Stimulated activated CD4-positive, alpha-beta T cell treated with anti-CD3 and anti-CD28 coated beads, TNF-alpha, amount 100 ng/mL, for 24 hours (primary cell): Measurements from ENCODE around the gene TRIM73.
"Not testable (repeated sequence)": the region's sequence is repeated elsewhere in the genome, so short reads cannot be mapped to it uniquely, and the experiment has no call there.

Experiments used
- DNase-seq, 3 experiments: peaks; one replicate each; pipeline ENCODE4 v3.0.0-alpha.2; 2020; ENCODE audit warnings: low read depth in 3 of 3

Gene TRIM73

DNA sequence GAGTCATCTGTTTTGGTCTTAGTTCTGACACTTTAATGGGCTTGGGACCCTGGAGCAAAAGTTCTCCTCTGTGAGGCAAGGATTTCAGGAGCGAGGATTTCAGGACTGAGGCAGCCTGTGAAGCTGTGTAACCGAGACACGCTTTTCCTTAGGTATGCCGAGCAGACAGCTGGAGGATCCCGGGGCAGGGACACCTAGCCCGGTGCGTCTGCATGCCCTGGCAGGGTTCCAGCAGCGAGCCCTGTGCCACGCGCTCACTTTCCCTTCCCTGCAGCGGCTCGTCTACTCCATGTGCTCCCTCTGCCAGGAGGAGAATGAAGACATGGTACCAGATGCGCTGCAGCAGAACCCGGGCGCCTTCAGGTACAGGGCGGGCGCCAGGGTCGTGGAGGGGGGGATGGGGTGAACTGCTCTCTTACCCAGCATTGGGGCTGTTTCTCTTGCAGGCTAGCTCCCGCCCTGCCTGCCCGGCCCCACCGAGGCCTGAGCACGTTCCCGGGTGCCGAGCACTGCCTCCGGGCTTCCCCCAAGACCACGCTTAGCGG is 20.5 kb downstream of the TRIM73 start:
- DNase-seq = not testable (repeated sequence)

DNA sequence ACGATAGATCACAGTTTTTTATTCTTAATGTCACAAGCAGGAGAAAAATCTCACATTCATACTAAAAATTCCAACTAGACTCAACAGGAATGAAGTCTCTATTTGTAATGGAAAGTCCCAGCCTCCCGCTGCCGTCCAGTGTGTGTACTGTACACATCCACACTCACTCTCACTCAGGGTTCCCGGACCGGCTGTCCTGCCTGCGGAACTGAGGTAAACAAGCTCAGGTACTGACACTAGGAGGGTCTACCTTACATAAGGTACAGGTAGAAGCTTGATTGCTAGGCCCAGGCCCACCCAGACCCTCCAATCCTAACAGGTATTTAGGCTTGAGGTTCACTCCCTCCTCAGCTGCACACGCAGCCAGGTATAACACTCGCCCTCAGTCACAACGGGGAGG is 21.4 kb downstream of the TRIM73 start:
- DNase-seq = not testable (repeated sequence)

DNA sequence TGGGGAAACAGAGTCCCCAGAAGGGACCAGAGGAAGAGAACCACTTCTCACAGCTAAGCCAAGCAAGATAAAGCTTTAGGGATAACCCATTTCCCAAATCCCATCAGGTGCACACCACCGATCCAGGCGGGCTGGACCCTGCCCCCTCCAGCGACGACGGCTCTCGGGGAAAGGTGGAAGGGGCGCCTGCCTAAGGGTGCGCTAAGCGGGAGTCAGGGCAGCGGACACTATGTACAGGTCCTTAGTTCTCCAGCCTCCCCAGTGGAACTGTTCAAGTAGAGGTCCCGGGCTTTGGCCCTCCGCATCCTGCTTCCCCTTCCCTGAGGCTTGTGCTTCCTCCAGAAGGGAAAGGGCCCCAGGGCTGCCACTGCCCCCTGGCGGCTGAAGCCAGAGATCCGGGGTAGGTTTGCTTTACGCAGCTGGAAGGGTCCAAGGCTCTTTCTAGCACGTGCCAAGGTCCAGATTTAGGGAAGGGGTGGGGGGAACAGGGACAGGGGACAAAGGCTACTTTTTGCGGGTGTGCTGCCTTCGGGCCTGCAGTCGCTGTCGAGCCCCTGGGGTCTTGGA is 22.9 kb downstream of the TRIM73 start:
- DNase-seq = not testable (repeated sequence)

DNA sequence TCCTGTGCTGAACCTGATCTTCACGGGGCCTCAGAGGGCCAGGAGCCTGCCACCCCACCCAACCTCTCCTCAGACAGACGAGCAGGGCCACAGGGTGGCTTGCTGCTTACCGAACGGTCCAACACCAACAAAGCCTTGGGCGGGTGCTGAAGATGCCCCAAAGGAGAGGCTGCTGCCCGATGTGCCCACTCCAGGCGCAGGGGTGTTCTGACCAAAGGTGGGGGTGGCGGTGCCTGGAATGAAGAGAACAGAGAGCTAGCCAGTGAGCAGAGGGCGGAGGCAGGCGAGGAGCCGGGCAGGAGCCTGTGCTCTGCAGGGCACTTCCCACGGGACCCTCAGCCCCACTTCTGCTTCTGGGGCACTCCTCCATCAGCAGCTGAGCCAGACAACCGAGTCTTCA is 23.8 kb downstream of the TRIM73 start:
- not testable (repeated sequence) for DNase-seq

DNA sequence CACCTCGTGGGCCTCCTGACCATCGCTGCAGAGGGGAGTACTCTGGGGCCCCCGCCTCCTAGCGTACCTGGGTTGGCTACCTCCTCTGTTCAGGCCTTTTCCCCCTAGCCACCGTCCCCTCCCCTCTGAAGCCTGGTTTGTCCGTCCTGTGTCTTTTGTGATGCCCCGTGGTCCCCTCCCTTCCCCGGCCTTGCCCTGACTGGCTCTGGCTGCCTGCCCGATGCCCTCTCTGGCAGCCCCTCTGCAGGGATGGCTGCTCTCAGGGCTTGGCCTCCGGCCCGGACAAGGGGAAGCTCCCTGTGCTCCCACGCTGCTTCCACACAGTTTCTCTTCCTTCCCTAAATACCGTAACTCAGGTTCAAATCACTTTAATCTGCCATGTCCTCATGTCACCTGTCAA is 24.3 kb downstream of the TRIM73 start:
- DNase-seq = not testable (repeated sequence)

DNA sequence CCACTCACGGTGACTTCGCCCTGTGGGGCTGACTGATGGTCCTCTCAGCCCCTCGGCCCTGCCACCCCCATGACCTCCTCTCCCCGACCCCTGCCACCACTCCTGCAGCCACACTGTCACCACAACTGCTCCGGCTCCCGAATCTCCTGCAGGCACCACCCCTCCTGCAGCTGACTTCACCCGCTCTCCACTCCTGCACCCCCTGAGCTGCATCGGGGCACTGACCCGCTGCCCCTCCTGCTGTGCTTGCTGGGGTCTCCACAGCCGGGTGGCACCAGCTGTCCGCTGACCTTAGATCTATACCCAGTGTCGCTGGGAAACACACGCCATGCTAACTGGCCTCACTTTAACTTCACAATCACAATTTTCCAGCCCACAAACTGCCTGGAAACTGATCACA is 24.7 kb downstream of the TRIM73 start:
- DNase-seq = not testable (repeated sequence)

DNA sequence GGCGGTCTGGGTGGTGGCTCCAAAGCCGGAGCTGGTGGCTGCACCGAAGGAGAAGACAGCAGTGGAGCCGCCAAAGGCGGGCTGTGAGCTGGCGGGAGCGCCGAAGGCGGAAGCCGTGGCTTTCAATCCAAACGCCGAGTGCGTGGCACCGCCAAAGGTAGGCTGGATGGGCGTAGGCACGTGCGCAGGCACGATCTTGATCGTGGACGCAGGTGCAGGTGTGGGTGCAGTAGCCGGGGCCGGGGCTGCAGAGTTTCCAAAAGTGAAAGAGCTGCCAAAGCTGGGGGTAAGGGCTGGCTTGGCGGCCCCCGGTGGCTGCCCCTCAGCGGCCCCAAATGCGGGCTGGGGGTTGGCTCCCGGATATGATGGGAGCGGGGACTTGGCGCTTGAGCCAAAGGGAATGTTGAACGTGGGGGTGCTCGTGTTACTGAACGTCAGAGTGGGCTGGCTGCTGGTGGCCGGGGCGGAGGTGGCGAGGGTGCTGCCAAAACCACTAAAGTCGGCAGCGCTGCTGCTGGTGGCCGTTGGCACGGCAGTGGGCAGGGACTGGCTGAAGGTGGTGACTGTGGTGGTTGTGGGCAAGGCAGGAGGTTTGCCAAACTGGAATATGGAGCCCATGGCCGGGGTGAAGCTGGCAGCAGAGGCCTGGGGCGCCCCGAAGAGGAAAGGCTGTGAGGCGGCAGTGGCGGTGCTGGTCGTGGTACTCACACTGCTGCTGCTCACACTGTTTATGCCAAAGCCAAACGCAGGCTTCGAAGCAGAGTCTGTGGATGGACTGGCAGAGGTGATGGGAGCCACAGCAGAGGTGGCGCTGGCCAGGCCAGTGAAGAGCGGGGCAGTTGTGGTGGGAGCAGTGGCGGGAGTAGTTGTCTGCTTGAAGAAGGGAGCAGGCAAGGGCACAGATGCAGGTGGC is 26.6 kb downstream of the TRIM73 start:
- DNase-seq = not testable (repeated sequence)

DNA sequence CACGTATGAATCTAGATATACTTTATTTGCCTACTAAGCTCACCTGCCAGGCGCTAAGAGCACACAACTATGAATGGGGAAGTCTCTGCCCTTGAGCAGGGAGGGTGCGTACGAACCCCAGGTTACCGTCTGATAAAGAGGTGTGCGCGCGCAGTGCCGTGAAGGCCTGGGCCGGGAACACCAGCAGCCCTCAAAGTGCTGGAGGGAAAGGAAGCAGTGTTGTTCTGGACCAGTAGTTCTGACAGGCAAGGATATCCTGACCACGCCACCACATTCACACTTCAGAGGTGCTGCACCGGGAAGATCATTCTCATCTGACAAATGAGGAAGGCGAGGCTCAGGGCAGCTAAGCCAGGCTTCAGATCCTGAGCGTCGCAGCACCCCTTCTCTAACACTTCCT is 28.1 kb downstream of the TRIM73 start:
- not testable (repeated sequence) for DNase-seq

DNA sequence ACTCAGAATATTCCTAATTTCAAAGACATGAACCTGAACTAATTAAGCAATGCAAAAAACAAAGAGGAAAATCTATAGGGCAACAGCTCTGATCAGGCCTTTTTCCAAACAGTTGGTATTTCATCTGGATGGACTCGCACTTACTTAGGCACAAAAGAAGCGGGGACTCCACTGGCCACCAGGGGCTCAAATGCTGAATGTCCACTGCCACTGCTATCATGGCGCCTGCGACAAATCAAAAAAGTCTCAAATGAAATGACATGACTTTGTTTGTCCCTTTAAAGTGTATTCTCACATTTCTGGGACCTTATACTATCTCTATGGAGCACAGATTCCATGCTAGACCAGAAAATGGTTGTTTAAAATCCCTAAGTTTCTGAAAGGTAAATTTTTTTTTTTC is 43.6 kb downstream of the TRIM73 start:
- not testable (repeated sequence) for DNase-seq

DNA sequence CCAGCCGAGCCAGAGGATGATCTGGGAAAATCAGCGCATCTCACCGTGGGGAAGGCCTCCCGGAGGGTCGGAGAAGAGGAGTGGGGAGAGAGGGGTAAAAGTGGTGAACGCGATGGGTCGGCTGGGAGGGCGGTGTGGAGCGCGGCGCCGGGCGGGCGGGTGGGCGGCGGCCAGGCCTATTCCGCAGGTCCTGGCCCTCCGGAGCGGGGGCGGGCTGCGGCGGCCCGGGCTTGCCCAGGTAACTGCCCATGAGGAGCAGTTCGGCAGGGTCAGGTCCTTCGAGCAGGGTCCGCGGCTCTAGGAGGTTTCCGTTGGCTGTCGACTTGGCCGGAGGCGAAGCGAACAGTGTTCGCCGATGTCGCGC is 46.7 kb downstream of the TRIM73 start:
- not testable (repeated sequence) for DNase-seq

DNA sequence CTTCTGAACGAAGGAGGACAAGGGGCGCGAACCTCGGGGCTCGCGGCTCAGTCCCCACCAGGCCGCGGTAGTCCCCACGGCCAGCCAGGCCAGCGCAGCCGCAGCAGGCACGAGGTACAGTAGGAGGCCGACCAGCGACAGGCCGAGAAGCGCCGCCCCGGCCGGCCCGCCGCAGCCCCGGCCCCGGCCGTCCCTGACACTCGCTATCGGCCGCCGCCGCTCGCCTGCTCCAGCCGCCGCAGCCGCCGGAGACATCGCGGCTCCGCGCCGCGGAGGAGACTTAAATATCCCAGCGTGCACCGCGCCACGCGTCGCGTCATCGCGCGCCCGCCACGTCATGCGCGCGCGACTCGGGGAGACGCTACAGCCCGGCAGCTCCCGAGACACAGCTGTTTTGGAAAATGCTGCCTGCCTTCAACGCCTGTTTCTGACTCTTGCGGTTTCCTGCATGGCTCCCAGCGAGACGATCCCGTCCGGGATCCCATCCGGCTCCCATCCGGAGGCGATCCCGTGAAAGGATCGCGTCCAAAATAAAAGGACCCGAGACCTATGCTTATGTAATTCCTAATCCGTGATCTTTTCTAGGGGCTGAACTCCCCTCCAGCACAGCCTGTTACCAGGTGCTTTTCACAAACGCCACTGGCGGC is 47.2 kb downstream of the TRIM73 start:
- DNase-seq = peak in 1 of 3 experiments; percentile 6

DNA sequence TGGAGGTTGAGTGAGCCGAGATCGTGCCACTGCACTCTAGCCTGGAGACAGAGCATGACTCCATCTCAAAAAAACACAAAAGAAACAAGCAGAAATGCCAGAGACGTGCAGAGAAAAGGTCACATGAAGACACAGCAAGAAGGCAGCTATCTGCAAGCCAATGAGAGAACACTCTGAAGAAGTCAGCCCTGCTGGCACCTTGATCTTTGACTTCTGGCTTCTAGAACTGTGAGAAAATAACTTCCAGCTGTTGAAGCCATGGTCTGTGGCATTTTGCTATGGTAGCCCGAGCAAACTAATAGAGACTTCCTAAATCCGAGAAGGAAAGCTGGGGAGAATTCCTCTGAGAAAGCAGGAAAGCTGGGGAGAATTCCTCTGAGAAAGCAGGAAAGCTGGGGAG is 54.5 kb downstream of the TRIM73 start:
- DNase-seq = not testable (repeated sequence)

DNA sequence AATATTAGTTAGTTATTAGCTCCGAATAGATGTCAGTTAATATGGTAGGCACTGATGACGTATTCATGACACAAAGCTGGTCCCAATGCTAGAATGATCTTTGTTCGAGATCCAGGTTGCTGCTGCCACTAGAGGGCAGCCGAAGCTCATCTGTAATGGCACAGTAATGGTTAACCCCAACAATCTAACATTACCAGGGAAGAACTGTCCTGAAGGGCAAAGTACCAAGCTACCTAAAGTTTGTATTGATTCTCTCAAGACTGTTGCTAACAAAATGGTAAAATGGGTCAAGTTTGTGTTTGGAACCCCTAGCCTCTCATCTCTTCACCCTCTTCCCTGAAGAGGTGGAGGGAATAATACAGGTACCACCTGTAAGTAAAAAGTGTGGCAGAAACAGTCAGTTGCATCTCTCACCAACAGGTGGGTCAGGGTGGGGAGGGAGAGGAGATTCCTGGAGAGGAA is 57.1 kb downstream of the TRIM73 start:
- not testable (repeated sequence) for DNase-seq
